Glomerular visceral epithelial cell (primary cell): ENCODE results near the gene TBC1D7.
A peak's percentile ranks its signal among the peaks of the same experiment; 100 is the strongest.

Experiments used
- DNase-seq: peaks from one replicate; pipeline ENCODE4 v3.0.0-alpha.2; 2016; ENCODE audit errors: extremely low spot score

TBC1D7 gene

GRCh38 chr6:13272131-13273046, 55.9 kb downstream of the TBC1D7 start:
- DNase-seq = peak; percentile 49

GRCh38 chr6:13268913-13269518, 59.3 kb downstream of the TBC1D7 start:
- peak; percentile 33 for DNase-seq

GRCh38 chr6:13267142-13267651, 61.1 kb downstream of the TBC1D7 start:
- DNase-seq = peak; percentile 39

GRCh38 chr6:13263669-13264068, 64.7 kb downstream of the TBC1D7 start:
- DNase-seq = no peak

GRCh38 chr6:13262302-13263230, 65.8 kb downstream of the TBC1D7 start:
- no peak for DNase-seq

GRCh38 chr6:13261464-13261994, 66.8 kb downstream of the TBC1D7 start:
- no peak for DNase-seq

- DNase-seq = no peak
Observed at GRCh38 chr6:13260831-13261230, 67.5 kb downstream of the TBC1D7 start.

- DNase-seq = no peak
Observed at GRCh38 chr6:13260101-13260598, 68.2 kb downstream of the TBC1D7 start.

GRCh38 chr6:13259393-13259792, 68.9 kb downstream of the TBC1D7 start:
- no peak for DNase-seq

GRCh38 chr6:13256266-13257001, 71.9 kb downstream of the TBC1D7 start:
- DNase-seq = no peak
